HG03045 (cell line): Measurements from ENCODE around the gene PDZRN3.

Experiments used
- ATAC-seq: cut with Tn5 transposase; IDR thresholded peaks from one replicate; pipeline ENCODE4 v1.9.1; 2021; ENCODE audit warnings: mild to moderate bottlenecking, moderate library complexity; ENCODE audit not compliant: unreplicated experiment

Gene PDZRN3

DNA sequence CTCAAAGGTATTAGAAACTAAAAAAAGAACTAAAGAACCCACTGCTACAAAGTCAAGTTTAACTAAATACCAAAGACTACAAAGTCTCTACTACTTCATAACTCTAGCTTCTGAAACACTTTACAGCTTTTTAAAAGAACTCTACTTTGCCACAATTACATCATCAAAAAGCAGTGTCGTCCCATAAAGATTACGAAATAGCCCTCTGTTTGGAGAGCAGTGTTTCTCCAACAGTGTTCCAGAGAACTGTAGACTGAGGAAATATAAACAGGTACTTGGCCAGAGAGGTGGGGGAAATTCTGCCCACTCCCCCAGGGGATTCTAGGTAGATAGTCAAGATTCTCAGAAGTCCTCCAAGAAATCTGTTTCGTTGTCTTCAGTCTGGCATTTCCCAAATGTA, 225.6 kb downstream of the PDZRN3 start:
- no peak for ATAC-seq

DNA sequence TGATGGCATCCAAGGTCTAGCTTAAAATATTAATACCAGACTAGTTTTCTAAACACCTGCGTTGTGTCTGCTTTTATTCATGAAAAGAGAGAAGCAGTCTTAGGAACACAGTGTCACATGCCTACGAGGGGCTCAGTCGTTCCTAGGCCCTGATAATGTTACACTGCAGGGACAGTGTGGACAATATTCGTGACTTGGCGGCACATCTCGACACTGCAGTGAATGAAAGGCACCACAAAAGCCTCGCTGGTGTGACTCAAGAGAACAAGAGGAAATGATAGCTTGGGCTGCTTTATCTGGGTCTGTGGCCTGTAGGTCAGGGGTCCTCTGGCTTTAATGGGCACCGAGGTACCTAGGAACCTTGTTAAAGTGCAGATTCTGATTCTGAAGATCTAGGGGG, 226.7 kb downstream of the PDZRN3 start:
- ATAC-seq = no peak

DNA sequence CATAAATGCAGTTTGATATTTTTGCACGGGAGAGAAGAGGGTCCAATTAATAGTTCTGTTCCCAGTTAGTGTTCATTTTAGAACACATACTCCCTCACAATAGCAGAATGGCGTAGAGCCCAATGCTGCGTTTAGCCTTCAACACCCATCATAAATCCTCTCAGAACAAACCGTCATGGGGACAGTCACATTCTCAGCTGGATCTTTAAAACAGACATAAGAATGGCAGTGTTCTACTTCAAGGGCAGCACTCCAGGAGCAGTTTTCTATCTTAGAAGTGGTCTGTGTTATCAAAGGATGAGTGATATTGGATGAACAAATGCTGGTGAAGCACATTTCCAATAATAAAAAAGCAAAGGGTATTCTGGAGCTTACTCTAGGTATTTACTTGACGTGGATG, 230.5 kb downstream of the PDZRN3 start:
- ATAC-seq = no peak

DNA sequence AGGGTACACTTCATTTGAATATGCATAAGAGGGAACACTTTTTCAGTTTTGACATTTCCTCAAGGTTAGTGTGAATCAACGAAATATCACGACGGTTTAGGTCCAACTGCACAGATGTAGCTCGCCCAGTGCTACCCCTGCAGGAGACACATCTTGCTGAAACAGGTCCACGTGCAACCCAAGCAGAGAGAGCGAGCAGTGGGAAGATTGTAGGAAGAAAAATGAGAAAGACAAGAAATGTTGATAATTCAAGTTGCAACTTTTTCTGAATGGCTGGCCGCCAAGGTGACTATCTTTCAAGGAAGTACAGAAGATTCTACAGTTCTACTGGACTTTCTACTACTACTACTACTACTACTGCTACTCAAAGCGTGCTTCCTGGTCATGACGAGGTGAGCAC, 231.7 kb downstream of the PDZRN3 start:
- ATAC-seq = no peak

DNA sequence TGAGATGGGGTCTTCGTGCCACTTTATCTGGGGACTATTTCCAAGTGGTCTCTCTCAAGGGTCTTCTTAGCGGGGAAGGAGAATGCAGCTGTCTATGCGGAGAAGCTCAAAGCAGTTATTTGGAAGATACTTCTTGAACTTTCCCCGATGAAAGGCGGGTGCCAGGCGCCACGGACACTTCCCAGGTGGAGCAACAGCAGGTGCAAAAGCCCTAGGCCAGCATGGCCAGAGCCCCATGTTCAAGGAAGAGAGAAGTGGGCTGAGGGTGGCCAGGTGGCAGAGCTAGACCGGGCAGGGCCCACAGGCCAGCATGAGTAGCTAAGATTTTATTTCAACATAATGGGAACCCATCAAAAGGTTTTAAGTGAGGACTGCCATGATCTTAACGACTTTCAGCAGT, 232.8 kb downstream of the PDZRN3 start:
- ATAC-seq = no peak

DNA sequence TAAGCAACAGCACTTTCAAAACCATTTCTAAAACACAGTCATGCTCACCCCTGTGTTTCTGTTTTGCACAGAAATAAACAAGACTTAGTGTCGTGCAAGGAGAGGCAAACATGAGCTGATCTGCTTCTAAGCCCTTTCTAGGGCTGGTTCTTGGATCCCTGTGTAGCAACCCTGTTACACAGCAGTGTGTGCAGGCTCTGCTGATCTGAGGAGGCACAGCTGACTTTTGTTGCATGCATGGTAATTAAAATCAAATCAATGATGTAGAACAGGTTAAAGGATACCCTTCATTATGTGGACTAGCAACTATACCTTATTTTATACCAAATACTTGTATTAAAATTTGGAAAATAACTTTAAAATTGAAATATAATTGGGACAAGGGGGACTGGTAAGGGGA, 234.8 kb downstream of the PDZRN3 start:
- no peak for ATAC-seq

DNA sequence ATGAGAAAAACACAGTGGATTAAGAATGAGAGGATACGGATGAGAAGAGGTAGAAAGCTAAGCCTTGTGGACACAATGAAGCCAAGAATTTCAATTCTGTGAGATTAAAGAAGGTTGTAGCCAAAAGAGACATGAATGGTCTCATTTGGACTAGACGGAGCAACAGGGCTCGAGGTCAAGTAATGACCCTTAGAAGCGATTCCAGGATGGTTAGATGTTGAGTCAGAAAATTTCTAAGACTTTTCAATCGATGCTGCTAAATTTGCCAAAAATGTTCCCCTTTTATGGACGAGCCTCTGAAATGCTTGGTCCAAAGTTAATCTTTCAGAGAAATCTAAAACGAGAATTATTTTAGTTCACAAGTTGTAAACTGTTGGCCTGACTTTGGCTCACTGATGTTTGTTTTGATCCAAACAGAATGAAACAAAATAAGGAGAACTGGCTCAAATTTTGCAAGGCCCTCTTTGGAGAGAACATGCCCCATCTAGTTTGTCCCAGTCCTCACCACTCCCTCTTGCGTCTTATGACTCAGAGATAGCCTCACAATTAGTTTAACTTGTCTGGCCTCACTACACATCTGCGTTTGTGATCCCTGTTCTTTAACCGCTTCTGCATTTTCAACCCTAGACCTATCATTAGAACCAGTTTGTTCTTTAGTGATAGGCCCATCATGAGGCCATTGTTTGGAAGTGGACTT, 235.5 kb downstream of the PDZRN3 start:
- ATAC-seq = no peak

DNA sequence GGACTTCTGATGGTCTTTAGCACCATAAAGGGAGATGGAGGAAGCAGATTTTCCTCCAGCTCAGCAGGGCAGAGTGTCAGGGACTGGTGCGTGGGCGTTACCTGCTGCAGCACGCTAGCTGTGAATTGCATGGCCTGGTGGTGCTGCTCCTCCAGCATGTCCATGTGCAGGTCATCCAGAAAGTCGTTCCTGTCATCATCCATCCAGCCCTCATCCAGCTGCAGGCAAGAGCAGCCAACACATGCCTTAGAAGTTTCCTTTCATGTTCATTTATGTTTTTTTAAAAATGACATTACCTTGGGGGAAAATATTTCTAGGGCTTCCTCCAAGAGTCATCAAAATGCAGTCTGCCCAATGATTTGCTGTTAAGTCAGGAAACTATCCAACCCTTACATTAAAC, 239.2 kb downstream of the PDZRN3 start:
- ATAC-seq = no peak

DNA sequence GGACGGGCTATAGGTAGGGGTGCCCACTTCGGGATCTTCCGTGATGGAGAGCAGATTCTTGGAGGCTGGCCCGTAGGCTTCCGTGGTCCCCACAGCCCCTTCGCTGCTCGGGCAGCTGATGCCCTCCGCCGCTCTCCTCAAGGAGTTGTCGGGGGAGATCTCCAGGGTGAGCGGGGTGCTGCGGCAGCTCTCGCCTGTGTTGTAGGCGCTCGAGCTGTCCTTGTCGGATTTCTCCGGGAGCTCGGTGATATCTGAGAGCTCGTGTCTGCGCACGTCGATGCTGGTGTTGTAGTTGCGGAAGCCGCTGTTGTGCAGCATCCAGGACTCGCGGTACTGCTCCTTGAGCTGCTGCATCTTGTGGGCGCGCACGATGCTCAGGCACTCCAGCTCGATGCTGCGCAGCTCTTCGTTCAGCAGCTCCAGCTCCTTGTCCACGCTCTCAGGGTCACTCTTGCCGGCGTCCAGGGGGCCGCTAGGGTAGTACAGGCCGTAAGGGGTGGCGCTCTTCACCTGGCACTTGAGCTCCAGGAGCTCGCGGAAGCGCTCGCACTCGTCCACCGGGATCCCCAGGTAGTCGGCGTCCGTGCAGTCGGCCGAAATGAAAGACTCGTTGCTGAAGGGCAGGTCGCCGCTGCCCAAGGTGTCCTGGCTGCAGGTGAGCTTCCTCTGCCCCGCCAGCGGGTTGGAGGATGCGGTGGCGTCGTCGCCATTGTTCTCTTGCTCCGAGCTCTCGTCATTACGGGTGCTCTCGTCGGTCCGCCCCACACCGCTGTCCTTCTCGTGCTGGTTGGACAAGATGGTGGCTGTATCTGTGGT, 240.4 kb downstream of the PDZRN3 start:
- no peak for ATAC-seq

DNA sequence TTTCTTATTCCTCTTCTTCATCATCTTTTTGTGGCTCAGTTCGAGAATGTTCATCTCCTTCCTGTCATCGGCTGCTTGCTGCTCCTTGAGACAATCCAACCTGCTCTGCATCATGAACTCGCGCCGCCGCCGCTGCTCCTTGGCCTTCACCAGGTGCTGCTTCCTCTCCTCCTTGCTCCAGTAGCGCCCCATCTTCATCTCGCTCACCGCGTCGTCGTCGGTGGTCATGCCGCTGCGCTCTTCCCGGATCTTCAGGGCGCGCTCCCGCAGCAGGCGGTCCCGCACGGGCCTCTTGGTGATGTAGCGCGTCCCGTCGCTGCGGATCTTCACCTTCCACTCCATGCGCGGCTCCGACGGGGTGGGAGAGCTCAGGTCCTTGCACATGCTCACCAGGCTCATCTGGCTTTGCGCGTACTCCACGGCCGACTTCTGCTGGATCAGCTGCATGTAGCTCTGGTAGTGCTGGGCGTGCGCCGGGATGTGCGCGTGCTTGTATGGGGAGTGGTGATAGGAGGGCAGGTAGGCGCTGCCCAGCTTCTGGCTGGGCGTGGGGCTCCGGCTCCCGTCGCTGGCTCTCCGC, 241.2 kb downstream of the PDZRN3 start:
- no peak for ATAC-seq

DNA sequence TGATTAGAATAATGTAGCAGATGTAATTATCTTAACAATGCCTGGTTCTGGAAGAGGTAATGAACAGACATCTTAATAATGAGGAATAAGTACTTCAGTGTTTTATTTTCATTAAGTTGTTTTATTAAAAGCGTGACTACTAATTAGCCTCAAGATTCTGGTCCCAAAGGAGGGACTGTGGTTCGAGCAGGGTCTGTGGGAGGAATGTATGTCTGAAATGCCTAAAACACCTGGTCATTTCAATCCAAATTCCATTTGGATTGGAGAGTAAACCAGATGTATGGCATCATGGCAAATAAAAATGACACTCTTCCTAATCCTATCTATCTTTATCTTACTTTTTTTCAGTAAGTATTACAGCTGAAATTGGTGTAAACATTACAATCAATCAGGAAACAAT, 243.2 kb downstream of the PDZRN3 start:
- ATAC-seq = no peak

DNA sequence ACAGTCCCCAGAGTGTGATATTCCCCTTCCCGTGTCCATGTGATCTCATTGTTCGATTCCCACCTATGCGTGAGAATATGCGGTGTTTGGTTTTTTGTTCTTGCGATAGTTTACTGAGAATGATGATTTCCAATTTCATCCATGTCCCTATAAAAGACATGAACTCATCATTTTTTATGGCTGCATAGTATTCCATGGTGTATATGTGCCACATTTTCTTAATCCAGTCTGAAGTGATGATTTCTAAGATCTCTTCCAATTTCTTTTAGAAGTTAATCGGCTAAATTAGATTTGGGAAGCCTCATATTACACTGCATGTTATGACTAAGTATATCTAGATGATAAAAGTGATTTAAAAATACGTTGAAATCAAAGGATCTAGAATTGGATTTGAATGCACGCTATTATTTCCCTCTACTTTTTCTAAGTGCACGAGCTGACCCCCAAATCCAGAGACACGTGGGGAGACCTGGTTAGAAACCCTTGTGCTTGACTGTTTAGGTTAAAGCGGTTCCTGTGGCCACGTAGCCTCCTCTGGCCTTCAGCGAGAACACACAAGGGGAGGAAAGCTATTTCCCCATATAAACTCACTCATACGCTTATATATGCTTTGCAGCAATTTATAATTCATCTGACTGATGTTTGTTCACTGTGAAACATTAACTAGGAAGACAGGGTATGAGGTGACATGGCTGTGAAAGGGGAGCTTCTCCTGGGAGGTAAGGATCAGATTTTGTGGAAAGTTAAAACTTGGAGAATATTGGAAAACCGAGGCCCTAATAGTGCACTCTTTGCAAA, 243.8 kb downstream of the PDZRN3 start:
- ATAC-seq = no peak

DNA sequence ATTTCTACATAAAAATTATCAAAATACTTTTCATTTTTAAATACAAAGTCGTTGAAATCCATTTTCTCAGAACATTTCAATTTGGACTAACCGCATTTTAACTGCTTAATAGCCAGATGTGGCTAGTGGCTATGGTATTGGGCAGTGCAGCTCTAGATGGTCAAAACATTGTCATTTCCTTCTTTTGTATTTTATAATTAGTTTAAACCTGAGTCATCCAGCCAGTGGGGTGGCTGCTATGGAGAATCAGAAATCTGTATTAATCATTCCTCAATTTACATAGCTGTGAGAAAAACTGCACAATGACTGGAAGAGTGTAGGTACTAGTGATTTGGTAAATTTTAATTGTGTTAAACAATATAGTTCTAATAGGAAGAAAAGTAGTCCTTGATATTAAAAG, 245.3 kb downstream of the PDZRN3 start:
- no peak for ATAC-seq

DNA sequence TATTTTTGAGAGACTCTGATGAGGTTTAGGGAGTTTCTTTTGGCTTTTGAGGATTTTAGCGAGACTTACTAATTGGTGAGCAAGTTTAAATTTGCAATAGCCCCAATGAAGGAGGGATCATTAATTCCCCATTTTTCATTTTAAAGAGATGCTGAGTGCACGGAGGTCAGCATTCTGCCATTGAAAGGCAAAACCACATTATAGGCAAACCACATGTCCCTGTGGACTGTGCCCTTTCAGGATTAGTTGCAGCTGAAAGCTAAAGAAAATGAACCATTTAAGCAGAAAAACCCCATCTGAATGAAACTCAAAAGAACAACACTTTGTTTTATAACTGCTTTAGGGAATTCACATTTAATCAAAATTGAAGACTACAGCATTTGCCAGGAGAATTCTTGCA, 246.5 kb downstream of the PDZRN3 start:
- no peak for ATAC-seq

DNA sequence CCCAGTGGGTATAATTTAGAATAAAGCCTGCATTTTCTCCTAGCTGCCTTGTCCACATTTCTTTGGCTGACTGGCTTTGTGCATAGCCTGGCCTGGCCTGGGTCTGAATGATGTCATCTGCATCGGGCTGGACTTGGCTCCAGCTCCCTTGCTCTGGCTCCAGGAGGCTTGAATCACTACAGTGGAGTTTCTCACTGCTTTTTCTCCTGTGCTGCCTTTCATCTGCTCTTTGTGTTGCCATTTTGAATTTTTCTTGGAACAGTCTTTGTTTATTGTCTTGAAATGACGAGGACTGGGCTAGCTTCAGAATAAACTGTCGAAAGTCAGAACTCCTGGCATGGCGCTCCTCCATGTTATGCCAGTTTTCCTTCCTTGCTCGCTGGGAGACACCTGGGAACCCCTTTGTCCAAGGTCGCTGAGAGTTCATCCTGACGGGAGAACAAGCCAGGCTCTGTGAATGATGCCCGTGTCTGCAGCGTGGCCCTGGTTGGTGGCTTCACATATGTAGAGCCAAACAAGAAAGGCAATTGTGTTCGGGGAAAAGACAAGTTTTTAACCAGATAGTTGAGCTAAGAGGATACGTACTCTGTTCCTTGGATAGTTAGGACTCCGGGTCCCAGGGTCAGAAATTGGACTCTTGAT, 258.9 kb downstream of the PDZRN3 start:
- no peak for ATAC-seq

DNA sequence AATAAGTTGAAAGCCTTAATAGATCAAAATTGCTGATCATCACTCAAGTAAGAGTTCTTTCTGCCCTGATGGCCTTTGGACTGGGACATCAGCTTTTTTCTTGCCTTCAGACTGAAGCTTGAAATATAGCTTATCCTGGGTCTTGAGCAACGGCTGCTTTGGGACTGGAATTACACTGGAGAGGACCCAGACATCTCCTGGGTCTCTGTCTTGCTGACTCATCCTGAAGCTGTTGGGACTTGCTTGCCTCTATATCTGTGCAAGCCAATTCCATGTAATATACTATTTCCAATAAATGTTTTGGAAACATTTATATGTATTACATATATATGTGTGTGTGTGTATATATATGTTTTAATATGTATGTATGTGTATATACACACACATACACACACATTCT, 260.2 kb downstream of the PDZRN3 start:
- ATAC-seq = no peak

DNA sequence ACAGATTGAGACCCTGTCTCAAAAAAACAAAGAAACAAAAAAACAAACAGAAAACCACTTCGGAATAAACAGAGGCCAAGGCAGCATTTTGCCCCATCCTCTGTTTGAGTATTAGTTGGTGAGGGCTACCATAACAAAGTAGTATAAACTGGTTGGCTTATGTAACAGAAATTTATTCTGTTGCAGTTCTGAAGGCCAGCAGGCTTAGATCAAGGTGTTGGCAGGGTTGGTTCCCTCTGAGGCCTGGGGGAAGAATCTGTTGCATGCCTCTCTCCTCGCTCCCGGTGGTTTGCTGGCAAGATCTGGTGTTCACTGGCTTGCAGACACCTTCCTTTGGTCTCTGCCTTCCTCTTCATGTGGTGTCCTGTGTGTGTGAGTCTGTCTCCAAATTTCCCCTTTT, 261.6 kb downstream of the PDZRN3 start:
- ATAC-seq = no peak

DNA sequence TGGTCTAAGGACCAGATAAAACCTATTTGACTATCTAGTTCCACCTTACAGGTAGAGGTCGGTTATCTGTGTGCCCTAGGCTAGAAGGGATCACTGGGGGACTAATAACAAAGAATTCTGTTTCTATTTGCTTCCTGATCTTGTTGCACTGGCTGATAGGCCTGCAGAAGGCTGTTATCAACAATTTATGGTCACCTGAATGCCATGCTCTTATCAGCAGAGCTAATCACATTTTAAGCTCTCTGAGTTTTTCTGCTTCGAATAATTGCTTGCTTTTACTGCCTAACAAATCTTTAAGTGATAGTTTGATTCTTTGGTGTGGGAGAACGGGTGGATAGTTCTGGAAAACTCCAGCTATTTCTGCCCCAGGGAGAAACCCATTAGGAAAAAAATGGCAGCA, 263.1 kb downstream of the PDZRN3 start:
- ATAC-seq = no peak

DNA sequence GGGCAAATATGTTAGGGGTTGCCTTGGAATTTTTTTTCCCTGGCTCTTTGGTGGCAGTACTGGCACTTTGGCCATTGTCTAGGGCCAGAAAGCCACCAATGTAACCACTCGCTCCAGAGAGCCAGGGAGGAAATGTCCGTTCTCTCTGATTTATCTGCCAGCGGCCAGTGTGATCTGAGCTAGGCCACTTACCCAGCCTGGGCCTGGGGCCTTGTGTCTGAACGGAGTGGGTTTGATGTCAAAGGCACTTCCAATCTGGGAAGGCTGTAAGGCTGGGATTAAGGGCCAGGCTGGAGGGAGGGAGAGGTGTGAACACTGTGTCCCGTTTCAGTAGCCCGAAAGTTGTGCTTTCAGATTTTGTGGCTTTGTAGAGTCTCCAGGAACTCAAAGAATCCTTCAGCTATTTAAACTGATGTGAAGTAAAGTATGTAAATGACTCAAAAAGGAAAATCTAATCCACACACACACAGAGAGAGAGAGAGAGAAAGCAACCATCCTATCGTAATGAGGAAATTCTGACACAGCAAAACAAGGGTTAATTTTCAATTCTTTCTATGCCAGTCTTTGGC, 271.0 kb downstream of the PDZRN3 start:
- ATAC-seq = no peak

DNA sequence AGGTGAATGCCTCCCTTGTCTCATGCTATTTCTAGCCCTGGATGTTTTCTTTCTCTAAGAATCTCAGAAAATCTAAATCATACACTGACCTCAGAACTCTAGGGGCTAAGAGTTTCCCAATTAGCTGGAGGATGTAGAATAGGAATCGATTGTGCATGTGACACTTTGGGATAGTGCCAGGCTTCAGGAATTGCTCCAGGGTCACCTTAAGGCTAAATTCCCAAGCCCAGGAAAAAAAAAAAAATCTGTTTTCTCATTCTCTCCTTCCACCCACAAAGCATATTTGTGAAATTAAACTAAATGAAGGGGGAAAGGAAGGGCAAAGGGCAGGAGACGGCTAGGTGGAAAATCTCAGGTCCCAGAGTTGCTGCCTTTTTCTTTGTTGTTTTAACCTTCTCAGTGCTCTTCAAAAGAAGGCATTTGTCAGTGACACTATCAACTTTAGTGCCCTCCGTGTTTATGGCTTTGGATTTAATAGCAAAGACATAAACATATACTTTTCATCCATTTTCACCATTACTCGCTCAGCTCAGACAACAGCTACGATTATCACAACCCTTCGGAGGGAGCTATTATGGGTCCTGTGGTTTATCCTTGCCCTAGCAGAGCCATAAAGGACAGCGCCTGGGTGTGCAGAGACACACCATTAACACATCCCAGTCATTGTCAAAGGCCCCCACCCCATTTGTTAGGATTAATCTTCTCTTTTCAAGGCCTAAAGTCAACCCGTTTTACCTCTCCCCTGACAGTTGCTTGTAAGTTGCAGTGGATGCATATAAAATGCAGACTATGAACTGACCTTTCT, 271.7 kb downstream of the PDZRN3 start:
- ATAC-seq = no peak
